A549 (cell line): ENCODE measurements around the gene LY6G5B. TPM values are rescaled to one million over a fixed set of nuclear protein-coding genes. Genes with fewer than 3 reads are reported as not detected.

Source experiments
- ATAC-seq, 2 experiments: fragments of 200-7000 bp in 1 of 2; fragments of >200 bp in 1 of 2; cut with Nextera tagmentation in 1 of 2; cut with Tn5 transposase in 1 of 2; 3 replicates each; pipeline versions ENCODE4 v1.8.0 to v1.9.1; 2018 to 2020; ENCODE audit warnings: mild to moderate bottlenecking in 1 of 2, moderate library complexity in 1 of 2
- CTCF ChIA-PET: fragments of 300-600 bp; sonication (Branson Sonifier 250); formaldehyde crosslinking; extraction: SDS; loops from one replicate; lab custom pipeline; 2021; ENCODE audit warnings: antibody characterized with exemption, inconsistent platforms; lab: Yijun Ruan, JAX
- POLR2A ChIA-PET: fragments of 350-600 bp; formaldehyde crosslinking; extraction: SDS; loops from one replicate; lab custom pipeline; 2021; ENCODE audit warnings: antibody characterized with exemption, inconsistent platforms; lab: Yijun Ruan, JAX
- DNase-seq, 2 experiments: peaks; one replicate each; pipeline versions ENCODE4 v3.0.0 to v3.0.0-alpha.2; 2011 to 2016; ENCODE audit warnings: low read depth in 1 of 2, low spot score in 1 of 2
- FAIRE-seq: peaks from 2 replicates; lab custom pipeline; 2011; peaks lifted over from hg19 to GRCh38; lab: Jason Lieb, UNC
- H3K27ac ChIP-seq, 2 experiments: fragments of >200 bp; sonication (Bioruptor Twin); formaldehyde crosslinking; 3 replicates each; pipeline ENCODE4 v1.5.1; 2016 to 2017
- H3K4me1 ChIP-seq: fragments of >200 bp; sonication (Bioruptor Twin); formaldehyde crosslinking; 3 replicates; pipeline ENCODE4 v1.6.1; 2016
- H3K4me2 ChIP-seq: fragments of >200 bp; sonication (Bioruptor Twin); formaldehyde crosslinking; 3 replicates; pipeline ENCODE4 v1.6.1; 2016
- H3K4me3 ChIP-seq: fragments of >200 bp; sonication (Bioruptor Twin); formaldehyde crosslinking; 3 replicates; pipeline ENCODE4 v1.5.1; 2016
- H3K9me3 ChIP-seq: fragments of >200 bp; sonication (Bioruptor Twin); formaldehyde crosslinking; 3 replicates; pipeline ENCODE4 v1.6.1; 2016
- CBX2 ChIP-seq: fragments of 200-600 bp; sonication (generic); IDR thresholded peaks from 2 replicates; pipeline ENCODE4 v1.6.1; 2016; ENCODE audit warnings: low read depth, mild to moderate bottlenecking, borderline replicate concordance
- CBX8 ChIP-seq: fragments of 200-600 bp; sonication (generic); IDR thresholded peaks from 2 replicates; pipeline ENCODE4 v1.6.1; 2016
- CEBPB ChIP-seq, 2 experiments: fragments of >200 bp in 1 of 2; sonication (Bioruptor Twin) in 1 of 2; formaldehyde crosslinking in 1 of 2; IDR thresholded peaks; 2 replicates each; pipeline ENCODE4 v1.6.1; 2012 to 2016
- EP300 ChIP-seq, 2 experiments: fragments of >200 bp; sonication (Bioruptor Twin); formaldehyde crosslinking; IDR thresholded peaks; 2 replicates in 1 of 2; 3 replicates in 1 of 2; pipeline ENCODE4 v1.6.1; 2016 to 2017
- FOSB ChIP-seq: fragments of 250-450 bp; sonication (Bioruptor Pico); IDR thresholded peaks from 2 replicates; pipeline ENCODE4 v1.5.0; 2020; ENCODE audit warnings: mild to moderate bottlenecking, moderate library complexity
- FOSL2 ChIP-seq, 2 experiments: fragments of 450-650 bp in 1 of 2; fragments of >200 bp in 1 of 2; sonication (Bioruptor Twin) in 1 of 2; formaldehyde crosslinking; IDR thresholded peaks; 2 replicates each; pipeline versions ENCODE4 v1.5.0 to v1.6.1; 2016 to 2020; ENCODE audit warnings: mild to moderate bottlenecking in 1 of 2, moderate library complexity in 1 of 2
- HDAC2 ChIP-seq: fragments of 200-600 bp; sonication (generic); IDR thresholded peaks from 2 replicates; pipeline ENCODE4 v1.6.1; 2016
- JUN ChIP-seq, 2 experiments: fragments of >200 bp; sonication (Bioruptor Twin); formaldehyde crosslinking; IDR thresholded peaks; 2 replicates in 1 of 2; 3 replicates in 1 of 2; pipeline ENCODE4 v1.6.1; 2016 to 2017
- JUNB ChIP-seq: fragments of >200 bp; sonication (Bioruptor Twin); formaldehyde crosslinking; IDR thresholded peaks from 2 replicates; pipeline ENCODE4 v1.6.1; 2016
- KDM1A ChIP-seq: fragments of 200-600 bp; sonication (generic); IDR thresholded peaks from 2 replicates; pipeline ENCODE4 v1.6.1; 2016; ENCODE audit warnings: low read depth, mild to moderate bottlenecking
- MYC ChIP-seq: IDR thresholded peaks from 2 replicates; pipeline ENCODE4 v1.6.1; 2012; ENCODE audit warnings: mild to moderate bottlenecking, inconsistent platforms, low read length, improper control_type of control experiment, borderline replicate concordance
- NFE2L2 ChIP-seq: fragments of 150-350 bp; conservative IDR thresholded peaks from 2 replicates; pipeline ENCODE4 v1.6.1; 2014; ENCODE audit warnings: low read length
- NPAS2 ChIP-seq: fragments of 250-450 bp; sonication (Bioruptor Pico); IDR thresholded peaks from 2 replicates; pipeline ENCODE4 v1.8.0; 2022; ENCODE audit warnings: mild to moderate bottlenecking, moderate library complexity, borderline replicate concordance
- PHF8 ChIP-seq: fragments of 200-600 bp; sonication (generic); IDR thresholded peaks from 2 replicates; pipeline ENCODE4 v1.6.1; 2016; ENCODE audit warnings: low read depth, mild to moderate bottlenecking, antibody characterized with exemption, moderate library complexity, borderline replicate concordance
- POLR2AphosphoS2 ChIP-seq: conservative IDR thresholded peaks from 2 replicates; pipeline ENCODE4 v1.6.1; 2012; ENCODE audit warnings: low read length, improper control_type of control experiment, inconsistent platforms
- SREBF2 ChIP-seq: fragments of 450-650 bp; IDR thresholded peaks from 2 replicates; pipeline ENCODE4 v1.6.1; 2014; ENCODE audit warnings: mild to moderate bottlenecking, moderate library complexity
- TP53 ChIP-seq: fragments of 250-450 bp; sonication (Bioruptor Pico); IDR thresholded peaks from 2 replicates; pipeline ENCODE4 v1.5.0; 2021; ENCODE audit warnings: mild to moderate bottlenecking, moderate library complexity
- ZFP36 ChIP-seq: fragments of 450-650 bp; IDR thresholded peaks from 2 replicates; pipeline ENCODE4 v1.6.1; 2014; ENCODE audit warnings: borderline replicate concordance; ENCODE audit not compliant: partially characterized antibody
- ZNF302 ChIP-seq: fragments of 250-450 bp; sonication (Bioruptor Pico); IDR thresholded peaks from 2 replicates; pipeline ENCODE4 v1.9.0; 2021; ENCODE audit warnings: inconsistent platforms, mild to moderate bottlenecking, moderate library complexity
- ZSCAN20 ChIP-seq: fragments of 250-450 bp; sonication (Bioruptor Pico); IDR thresholded peaks from 2 replicates; pipeline ENCODE4 v1.8.0; 2022; ENCODE audit warnings: mild to moderate bottlenecking, moderate library complexity
- WGBS: methylation state at CpG from one replicate; pipeline ENCODE4 v1.1.6; 2017; ENCODE audit errors: missing lambda C conversion rate; 5-methylcytosine and 5-hydroxymethylcytosine counted together
- polyA plus RNA-seq, 4 experiments: library from polyadenylated mRNA; depleted of rRNA in 3 of 4; stranded (reverse); fragments of >200 nt; fragmentation: RNase III in 1 of 4; extraction: RNeasy Plus Mini Kit Qiagen cat#74134 plus additional on column Dnase treatment in 1 of 4; gene quantifications; 2 replicates in 3 of 4; 3 replicates in 1 of 4; pipeline ENCODE4 v1.2.3, GENCODE V29; 2011 to 2017
- TF ChIP-seq, protein P1 (sequence below): fragments of 250-450 bp; sonication (Bioruptor Pico); IDR thresholded peaks from 2 replicates; pipeline ENCODE4 v1.5.0; 2021; ENCODE audit warnings: mild to moderate bottlenecking, moderate library complexity, borderline replicate concordance
- TF ChIP-seq, protein P2 (sequence below): fragments of 200-600 bp; sonication (generic); IDR thresholded peaks from 2 replicates; pipeline ENCODE4 v1.6.1; 2016; ENCODE audit warnings: antibody characterized with exemption, mild to moderate bottlenecking, moderate library complexity
- TF ChIP-seq, protein P3 (sequence below): fragments of 250-450 bp; sonication (Bioruptor Pico); IDR thresholded peaks from 2 replicates; pipeline ENCODE4 v1.5.0; 2020; ENCODE audit warnings: low read depth, mild to moderate bottlenecking, moderate library complexity
- TF ChIP-seq, protein P4 (sequence below): fragments of >200 bp; sonication (Bioruptor Twin); formaldehyde crosslinking; IDR thresholded peaks from 3 replicates; pipeline ENCODE4 v1.6.1; 2016

LY6G5B gene
- polyA plus RNA-seq, 2 of the 4 experiments (the other 2 are of a cell fraction), result 5.9 to 9.9 TPM

DNA sequence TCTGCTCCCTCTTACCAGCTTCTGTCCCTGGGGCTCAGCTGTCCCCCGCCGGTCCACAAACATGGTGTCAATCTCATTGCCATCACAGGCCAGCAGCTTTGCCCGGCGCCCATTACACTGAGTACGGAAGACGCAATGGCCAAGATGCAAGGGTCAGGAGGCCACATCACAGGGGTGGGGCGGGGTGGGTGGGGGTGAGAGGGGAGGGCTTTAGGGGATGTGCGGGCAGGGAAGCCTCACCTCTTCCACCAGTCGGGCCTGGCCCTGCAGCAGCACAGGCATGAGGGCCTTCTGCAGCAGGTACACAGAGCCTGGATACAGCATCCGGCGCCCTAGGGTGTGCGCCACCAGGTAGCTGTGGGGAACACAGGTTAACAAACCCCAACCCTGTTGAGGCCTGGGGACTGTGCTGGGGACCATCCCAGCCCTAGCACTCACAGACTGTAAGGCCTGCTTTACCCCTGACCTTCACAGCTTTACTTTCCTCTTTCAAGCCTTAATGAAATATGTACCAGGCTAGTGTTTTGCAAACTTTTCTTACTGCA, 21.9 kb downstream of the LY6G5B start:
- no peak for FAIRE-seq
- CTCF ChIA-PET, result interaction anchor here (1.2 to 2.9 kb wide), 3 partner anchors 11 to 171 kb away, joined by 4 to 11 read pairs (median 4); partner anchors contain the start of genes LY6G5C and NEU1
- POLR2A ChIA-PET, result no interaction called here

DNA sequence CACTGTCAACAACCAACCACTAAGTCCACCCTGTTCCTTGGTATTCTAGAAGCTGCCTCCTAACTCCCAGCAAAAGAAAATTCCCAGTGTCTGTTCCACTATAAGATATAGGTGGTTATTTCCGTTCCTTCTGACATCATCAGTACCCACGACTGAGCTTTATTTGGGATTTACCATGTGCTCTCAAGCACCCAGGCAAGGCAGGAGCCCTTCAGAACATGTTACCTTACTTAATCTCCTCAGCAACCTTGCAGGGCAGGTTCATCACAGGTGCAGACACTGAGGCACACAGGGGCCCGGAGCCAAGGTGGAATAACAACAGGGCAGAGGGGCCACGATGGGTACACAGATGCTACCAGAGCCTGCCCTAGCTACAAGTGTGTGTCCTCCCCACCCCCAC, 22.6 kb downstream of the LY6G5B start:
- TF ChIP-seq KDM1A, result no peak
- TF ChIP-seq JUNB, result no peak
- no peak for TF ChIP-seq EP300 (IDR thresholded peaks at IDR 0.05)
- no peak for TF ChIP-seq JUN (IDR thresholded peaks at IDR 0.05)
- TF ChIP-seq CBX2, result no peak
- no peak for TF ChIP-seq PHF8
- TF ChIP-seq, protein P1, sequence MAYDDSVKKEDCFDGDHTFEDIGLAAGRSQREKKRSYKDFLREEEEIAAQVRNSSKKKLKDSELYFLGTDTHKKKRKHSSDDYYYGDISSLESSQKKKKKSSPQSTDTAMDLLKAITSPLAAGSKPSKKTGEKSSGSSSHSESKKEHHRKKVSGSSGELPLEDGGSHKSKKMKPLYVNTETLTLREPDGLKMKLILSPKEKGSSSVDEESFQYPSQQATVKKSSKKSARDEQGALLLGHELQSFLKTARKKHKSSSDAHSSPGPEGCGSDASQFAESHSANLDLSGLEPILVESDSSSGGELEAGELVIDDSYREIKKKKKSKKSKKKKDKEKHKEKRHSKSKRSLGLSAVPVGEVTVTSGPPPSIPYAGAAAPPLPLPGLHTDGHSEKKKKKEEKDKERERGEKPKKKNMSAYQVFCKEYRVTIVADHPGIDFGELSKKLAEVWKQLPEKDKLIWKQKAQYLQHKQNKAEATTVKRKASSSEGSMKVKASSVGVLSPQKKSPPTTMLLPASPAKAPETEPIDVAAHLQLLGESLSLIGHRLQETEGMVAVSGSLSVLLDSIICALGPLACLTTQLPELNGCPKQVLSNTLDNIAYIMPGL (CRISPR knock-in tag), result no peak
- TF ChIP-seq, protein P2, sequence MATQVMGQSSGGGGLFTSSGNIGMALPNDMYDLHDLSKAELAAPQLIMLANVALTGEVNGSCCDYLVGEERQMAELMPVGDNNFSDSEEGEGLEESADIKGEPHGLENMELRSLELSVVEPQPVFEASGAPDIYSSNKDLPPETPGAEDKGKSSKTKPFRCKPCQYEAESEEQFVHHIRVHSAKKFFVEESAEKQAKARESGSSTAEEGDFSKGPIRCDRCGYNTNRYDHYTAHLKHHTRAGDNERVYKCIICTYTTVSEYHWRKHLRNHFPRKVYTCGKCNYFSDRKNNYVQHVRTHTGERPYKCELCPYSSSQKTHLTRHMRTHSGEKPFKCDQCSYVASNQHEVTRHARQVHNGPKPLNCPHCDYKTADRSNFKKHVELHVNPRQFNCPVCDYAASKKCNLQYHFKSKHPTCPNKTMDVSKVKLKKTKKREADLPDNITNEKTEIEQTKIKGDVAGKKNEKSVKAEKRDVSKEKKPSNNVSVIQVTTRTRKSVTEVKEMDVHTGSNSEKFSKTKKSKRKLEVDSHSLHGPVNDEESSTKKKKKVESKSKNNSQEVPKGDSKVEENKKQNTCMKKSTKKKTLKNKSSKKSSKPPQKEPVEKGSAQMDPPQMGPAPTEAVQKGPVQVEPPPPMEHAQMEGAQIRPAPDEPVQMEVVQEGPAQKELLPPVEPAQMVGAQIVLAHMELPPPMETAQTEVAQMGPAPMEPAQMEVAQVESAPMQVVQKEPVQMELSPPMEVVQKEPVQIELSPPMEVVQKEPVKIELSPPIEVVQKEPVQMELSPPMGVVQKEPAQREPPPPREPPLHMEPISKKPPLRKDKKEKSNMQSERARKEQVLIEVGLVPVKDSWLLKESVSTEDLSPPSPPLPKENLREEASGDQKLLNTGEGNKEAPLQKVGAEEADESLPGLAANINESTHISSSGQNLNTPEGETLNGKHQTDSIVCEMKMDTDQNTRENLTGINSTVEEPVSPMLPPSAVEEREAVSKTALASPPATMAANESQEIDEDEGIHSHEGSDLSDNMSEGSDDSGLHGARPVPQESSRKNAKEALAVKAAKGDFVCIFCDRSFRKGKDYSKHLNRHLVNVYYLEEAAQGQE, result no peak
- TF ChIP-seq SREBF2, result no peak
- TF ChIP-seq ZNF302 (CRISPR knock-in tag), result no peak
- no peak for TF ChIP-seq TP53 (CRISPR knock-in tag)
- TF ChIP-seq, protein P3, sequence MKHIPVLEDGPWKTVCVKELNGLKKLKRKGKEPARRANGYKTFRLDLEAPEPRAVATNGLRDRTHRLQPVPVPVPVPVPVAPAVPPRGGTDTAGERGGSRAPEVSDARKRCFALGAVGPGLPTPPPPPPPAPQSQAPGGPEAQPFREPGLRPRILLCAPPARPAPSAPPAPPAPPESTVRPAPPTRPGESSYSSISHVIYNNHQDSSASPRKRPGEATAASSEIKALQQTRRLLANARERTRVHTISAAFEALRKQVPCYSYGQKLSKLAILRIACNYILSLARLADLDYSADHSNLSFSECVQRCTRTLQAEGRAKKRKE (CRISPR knock-in tag), result no peak
- TF ChIP-seq FOSB (CRISPR knock-in tag), result no peak
- no peak overlapping the region for H3K27ac ChIP-seq
- H3K4me2 ChIP-seq, result no peak overlapping the region
- no peak for DNase-seq
- H3K9me3 ChIP-seq, result no peaks in the 10 kb centered on the region
- no peak for ATAC-seq
- WGBS, result 82% methylated on average over 4 of the region's 4 CpGs
- FAIRE-seq, result no peak
- H3K4me1 ChIP-seq, result no peaks in the 10 kb centered on the region; the same call in 2 of the 3 replicates
- CTCF ChIA-PET, result interaction anchor here (1.2 to 2.9 kb wide), 3 partner anchors 12 to 36 kb away, joined by 3 to 11 read pairs (median 4); partner anchors contain the start of genes DDAH2 and LY6G5C
- H3K4me3 ChIP-seq, result no peak overlapping the region
- POLR2A ChIA-PET, result no interaction called here

More for the DNA sequence above, 21.9 kb downstream of the LY6G5B start:
- DNase-seq (no peak), ATAC-seq (no peak)
- Histone ChIP-seq H3K27ac (no peak overlapping the region), H3K9me3 (no peaks in the 10 kb centered on the region), H3K4me1 (no peaks in the 10 kb centered on the region; the same call in 2 of the 3 replicates), H3K4me2 (no peak overlapping the region), H3K4me3 (no peak overlapping the region)
- 96% methylated on average over 4 of the region's 12 CpGs for WGBS
- TF ChIP-seq ZSCAN20 (CRISPR knock-in tag), result no peak

DNA sequence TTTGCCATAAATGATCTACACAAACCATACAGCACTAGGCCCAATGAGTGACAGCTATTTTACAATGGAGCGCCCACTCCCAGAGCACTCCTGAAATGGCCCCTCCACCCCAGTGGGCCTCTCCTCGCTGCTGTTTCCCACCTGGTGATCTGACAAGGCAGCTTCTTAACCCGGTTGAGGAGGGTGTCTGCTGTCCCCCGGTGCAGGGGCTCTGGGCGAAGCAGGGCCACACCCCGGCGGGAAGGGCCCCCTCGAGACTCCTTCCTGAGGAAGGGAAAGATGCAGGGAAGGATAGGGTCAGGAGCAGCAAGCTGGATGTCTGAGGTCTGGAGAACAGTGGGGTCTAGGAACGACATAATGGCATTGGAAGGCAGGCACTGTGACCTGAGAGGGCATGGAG, 23.1 kb downstream of the LY6G5B start:
- DNase-seq, result no peak
- no peaks in the 10 kb centered on the region for H3K9me3 ChIP-seq
- WGBS, result 92% methylated on average over 8 of the region's 9 CpGs
- ChIA-PET POLR2A (no interaction called here), CTCF (interaction anchor here (0.6 to 2.9 kb wide), 5 partner anchors 11 to 119 kb away, joined by 3 to 11 read pairs (median 4); partner anchors contain the start of genes ABHD16A, DDAH2 and LY6G5C)
- H3K27ac ChIP-seq, result no peak overlapping the region
- H3K4me1 ChIP-seq, result no peaks in the 10 kb centered on the region; the same call in 2 of the 3 replicates
- FAIRE-seq, result no peak
- no peak overlapping the region for H3K4me3 ChIP-seq
- no peak for ATAC-seq
- no peak overlapping the region for H3K4me2 ChIP-seq
- TF ChIP-seq CBX8, result no peak
- TF ChIP-seq NPAS2 (CRISPR knock-in tag), result no peak
- TF ChIP-seq HDAC2, result no peak
- no peak for TF ChIP-seq TP53 (CRISPR knock-in tag)
- TF ChIP-seq JUNB, result no peak
- TF ChIP-seq, protein P4, sequence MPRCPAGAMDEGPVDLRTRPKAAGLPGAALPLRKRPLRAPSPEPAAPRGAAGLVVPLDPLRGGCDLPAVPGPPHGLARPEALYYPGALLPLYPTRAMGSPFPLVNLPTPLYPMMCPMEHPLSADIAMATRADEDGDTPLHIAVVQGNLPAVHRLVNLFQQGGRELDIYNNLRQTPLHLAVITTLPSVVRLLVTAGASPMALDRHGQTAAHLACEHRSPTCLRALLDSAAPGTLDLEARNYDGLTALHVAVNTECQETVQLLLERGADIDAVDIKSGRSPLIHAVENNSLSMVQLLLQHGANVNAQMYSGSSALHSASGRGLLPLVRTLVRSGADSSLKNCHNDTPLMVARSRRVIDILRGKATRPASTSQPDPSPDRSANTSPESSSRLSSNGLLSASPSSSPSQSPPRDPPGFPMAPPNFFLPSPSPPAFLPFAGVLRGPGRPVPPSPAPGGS, result no peak
- no peak for TF ChIP-seq NFE2L2
- no peak for TF ChIP-seq POLR2AphosphoS2
- TF ChIP-seq PHF8, result no peak
- no peak for TF ChIP-seq ZFP36
- TF ChIP-seq, protein P3 (CRISPR knock-in tag), result no peak
- TF ChIP-seq MYC, result no peak
- TF ChIP-seq CEBPB (IDR thresholded peaks at IDR 0.05), result no peak
- no peak for TF ChIP-seq FOSL2 (IDR thresholded peaks at IDR 0.05)
- no peak for TF ChIP-seq FOSL2 (CRISPR knock-in tag; IDR thresholded peaks at IDR 0.05)
